ENCODE data around the gene PRODH2. TPM values are rescaled to one million over a fixed set of nuclear protein-coding genes. Genes with fewer than 3 reads are reported as not detected.

Gene PRODH2
- polyA plus RNA-seq, 1 of the 3 experiments (the other 2 are of a cell fraction) = not detected

DNA sequence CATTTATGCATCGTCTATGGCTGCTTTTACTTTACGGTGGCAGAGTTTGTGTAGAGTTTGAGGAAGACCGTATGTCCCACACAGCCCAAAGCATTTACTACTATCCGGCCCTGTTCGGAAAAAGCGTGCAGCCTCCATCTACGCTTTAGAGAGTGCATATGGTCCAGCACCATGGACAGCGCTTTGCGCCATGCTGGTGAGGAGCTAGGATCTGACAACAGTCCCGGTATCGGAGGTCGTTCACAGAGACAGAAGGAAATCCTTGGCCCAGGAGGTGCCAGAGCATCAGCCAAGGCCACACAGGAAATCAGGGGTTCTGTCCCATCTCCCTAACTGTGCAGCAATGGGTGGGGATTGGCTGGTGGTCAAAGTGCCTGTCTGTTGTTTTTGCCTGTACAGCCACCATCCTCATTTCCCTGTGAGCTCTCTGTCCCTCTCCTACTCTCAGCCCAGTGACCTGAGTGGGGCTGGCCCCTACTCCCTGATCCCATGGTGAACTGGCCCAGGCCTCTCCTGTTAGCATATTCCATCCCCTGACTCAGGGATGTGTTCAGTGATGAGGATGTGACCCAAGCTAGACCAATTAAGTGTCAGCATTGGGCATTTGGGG is 16.2 kb upstream of the PRODH2 start:
- Histone ChIP-seq H3K79me2 (ENCODE audit: insufficient read depth) (no peaks in the 10 kb centered on the region), H3K9ac (no peak overlapping the region), H3K4me2 (no peak overlapping the region), H3K9me3 (no peaks in the 10 kb centered on the region), H3K36me3 (replicated peaks in 1 of 2; ENCODE audit: control insufficient read depth in 1 of 2, insufficient read depth in 2 of 2, low read length in 1 of 2) (no peaks in the 10 kb centered on the region), H3K27me3 (ENCODE audit: insufficient read depth) (peaks cover 20% of the 10 kb centered on the region; the same call in 1 of the 2 replicates), H3F3A (replicated peaks; ENCODE audit: insufficient read depth) (no peaks in the 10 kb centered on the region), H3K4me1 (ENCODE audit: control insufficient read depth in 1 of 2, insufficient read depth in 2 of 2, low read depth in 1 of 2, low read length in 1 of 2) (no peaks in the 10 kb centered on the region), H3K9me2 (no peaks in the 10 kb centered on the region), H4K20me1 (ENCODE audit: insufficient read depth) (no peaks in the 10 kb centered on the region), H3K4me3 (ENCODE audit: low read depth in 2 of 2, low read length in 1 of 2) (no peak overlapping the region), H2AFZ (ENCODE audit: low read depth) (no peak overlapping the region), H3K27ac (ENCODE audit: low read depth in 2 of 2, low read length in 1 of 2) (no peak overlapping the region)
- ChIA-PET CTCF (interaction anchor here (1.0 to 1.2 kb wide), 2 partner anchors 9 to 10 kb away, joined by 3 to 4 read pairs; no protein-coding TSS in a partner anchor), POLR2A (no interaction called here)
- 63% methylated on average over 12 of the region's 12 CpGs for WGBS (ENCODE audit: low lambda C conversion rate)
- DNase-seq = no peak
- no peak for TF ChIP-seq FOXJ3 (CRISPR knock-in tag; IDR thresholded peaks at IDR 0.05)
- TF ChIP-seq NRF1 (IDR thresholded peaks at IDR 0.05; ENCODE audit: low read depth, low read length) = no peak
- TF ChIP-seq ZBTB33 (IDR thresholded peaks at IDR 0.05; ENCODE audit: borderline replicate concordance, low read depth) = no peak
- TF ChIP-seq EZH2phosphoT487 (IDR thresholded peaks at IDR 0.05; ENCODE audit: borderline replicate concordance, low read depth) = no peak
- no peak for TF ChIP-seq GABPA (IDR thresholded peaks at IDR 0.05; ENCODE audit: low read depth)
- TF ChIP-seq, protein P1, sequence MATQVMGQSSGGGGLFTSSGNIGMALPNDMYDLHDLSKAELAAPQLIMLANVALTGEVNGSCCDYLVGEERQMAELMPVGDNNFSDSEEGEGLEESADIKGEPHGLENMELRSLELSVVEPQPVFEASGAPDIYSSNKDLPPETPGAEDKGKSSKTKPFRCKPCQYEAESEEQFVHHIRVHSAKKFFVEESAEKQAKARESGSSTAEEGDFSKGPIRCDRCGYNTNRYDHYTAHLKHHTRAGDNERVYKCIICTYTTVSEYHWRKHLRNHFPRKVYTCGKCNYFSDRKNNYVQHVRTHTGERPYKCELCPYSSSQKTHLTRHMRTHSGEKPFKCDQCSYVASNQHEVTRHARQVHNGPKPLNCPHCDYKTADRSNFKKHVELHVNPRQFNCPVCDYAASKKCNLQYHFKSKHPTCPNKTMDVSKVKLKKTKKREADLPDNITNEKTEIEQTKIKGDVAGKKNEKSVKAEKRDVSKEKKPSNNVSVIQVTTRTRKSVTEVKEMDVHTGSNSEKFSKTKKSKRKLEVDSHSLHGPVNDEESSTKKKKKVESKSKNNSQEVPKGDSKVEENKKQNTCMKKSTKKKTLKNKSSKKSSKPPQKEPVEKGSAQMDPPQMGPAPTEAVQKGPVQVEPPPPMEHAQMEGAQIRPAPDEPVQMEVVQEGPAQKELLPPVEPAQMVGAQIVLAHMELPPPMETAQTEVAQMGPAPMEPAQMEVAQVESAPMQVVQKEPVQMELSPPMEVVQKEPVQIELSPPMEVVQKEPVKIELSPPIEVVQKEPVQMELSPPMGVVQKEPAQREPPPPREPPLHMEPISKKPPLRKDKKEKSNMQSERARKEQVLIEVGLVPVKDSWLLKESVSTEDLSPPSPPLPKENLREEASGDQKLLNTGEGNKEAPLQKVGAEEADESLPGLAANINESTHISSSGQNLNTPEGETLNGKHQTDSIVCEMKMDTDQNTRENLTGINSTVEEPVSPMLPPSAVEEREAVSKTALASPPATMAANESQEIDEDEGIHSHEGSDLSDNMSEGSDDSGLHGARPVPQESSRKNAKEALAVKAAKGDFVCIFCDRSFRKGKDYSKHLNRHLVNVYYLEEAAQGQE (IDR thresholded peaks at IDR 0.05; ENCODE audit: low read depth, low read length) = peak; percentile 99

GRCh38 chr19:35824150-35824549 is 11.5 kb upstream of the PRODH2 start:
- Histone ChIP-seq H3K9ac (no peak overlapping the region), H3K79me2 (ENCODE audit: insufficient read depth) (no peaks in the 10 kb centered on the region), H2AFZ (ENCODE audit: low read depth) (no peak overlapping the region), H3K9me2 (no peaks in the 10 kb centered on the region), H3K4me3 (ENCODE audit: low read depth in 2 of 2, low read length in 1 of 2) (no peak overlapping the region), H4K20me1 (ENCODE audit: insufficient read depth) (no peaks in the 10 kb centered on the region), H3K27ac (ENCODE audit: low read depth in 2 of 2, low read length in 1 of 2) (no peak overlapping the region), H3K27me3 (ENCODE audit: insufficient read depth) (peaks cover 5% of the 10 kb centered on the region; the same call in 1 of the 2 replicates), H3K36me3 (replicated peaks in 1 of 2; ENCODE audit: control insufficient read depth in 1 of 2, insufficient read depth in 2 of 2, low read length in 1 of 2) (no peaks in the 10 kb centered on the region), H3K4me2 (no peak overlapping the region), H3F3A (replicated peaks; ENCODE audit: insufficient read depth) (peaks cover 4% of the 10 kb centered on the region), H3K4me1 (ENCODE audit: control insufficient read depth in 1 of 2, insufficient read depth in 2 of 2, low read depth in 1 of 2, low read length in 1 of 2) (no peaks in the 10 kb centered on the region), H3K9me3 (no peaks in the 10 kb centered on the region)
- ChIA-PET CTCF (no interaction called here), POLR2A (no interaction called here)
- no peak for DNase-seq
- no peak for TF ChIP-seq ZBTB33 (IDR thresholded peaks at IDR 0.05; ENCODE audit: borderline replicate concordance, low read depth)
- TF ChIP-seq, protein P2, sequence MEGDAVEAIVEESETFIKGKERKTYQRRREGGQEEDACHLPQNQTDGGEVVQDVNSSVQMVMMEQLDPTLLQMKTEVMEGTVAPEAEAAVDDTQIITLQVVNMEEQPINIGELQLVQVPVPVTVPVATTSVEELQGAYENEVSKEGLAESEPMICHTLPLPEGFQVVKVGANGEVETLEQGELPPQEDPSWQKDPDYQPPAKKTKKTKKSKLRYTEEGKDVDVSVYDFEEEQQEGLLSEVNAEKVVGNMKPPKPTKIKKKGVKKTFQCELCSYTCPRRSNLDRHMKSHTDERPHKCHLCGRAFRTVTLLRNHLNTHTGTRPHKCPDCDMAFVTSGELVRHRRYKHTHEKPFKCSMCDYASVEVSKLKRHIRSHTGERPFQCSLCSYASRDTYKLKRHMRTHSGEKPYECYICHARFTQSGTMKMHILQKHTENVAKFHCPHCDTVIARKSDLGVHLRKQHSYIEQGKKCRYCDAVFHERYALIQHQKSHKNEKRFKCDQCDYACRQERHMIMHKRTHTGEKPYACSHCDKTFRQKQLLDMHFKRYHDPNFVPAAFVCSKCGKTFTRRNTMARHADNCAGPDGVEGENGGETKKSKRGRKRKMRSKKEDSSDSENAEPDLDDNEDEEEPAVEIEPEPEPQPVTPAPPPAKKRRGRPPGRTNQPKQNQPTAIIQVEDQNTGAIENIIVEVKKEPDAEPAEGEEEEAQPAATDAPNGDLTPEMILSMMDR (IDR thresholded peaks at IDR 0.05) = no peak
- TF ChIP-seq, protein P1 (IDR thresholded peaks at IDR 0.05; ENCODE audit: low read depth, low read length) = no peak
- WGBS (ENCODE audit: low lambda C conversion rate) = 34% methylated on average over 5 of the region's 5 CpGs

All from SK-N-SH (cell line).